ENCODE results near the gene NRXN3. TPM values are rescaled to one million over a fixed set of nuclear protein-coding genes. Genes with fewer than 3 reads are reported as not detected.

NRXN3 gene
- total RNA-seq, 2 donors from 2014 or later, result 1.2 to 7.8 TPM

DNA sequence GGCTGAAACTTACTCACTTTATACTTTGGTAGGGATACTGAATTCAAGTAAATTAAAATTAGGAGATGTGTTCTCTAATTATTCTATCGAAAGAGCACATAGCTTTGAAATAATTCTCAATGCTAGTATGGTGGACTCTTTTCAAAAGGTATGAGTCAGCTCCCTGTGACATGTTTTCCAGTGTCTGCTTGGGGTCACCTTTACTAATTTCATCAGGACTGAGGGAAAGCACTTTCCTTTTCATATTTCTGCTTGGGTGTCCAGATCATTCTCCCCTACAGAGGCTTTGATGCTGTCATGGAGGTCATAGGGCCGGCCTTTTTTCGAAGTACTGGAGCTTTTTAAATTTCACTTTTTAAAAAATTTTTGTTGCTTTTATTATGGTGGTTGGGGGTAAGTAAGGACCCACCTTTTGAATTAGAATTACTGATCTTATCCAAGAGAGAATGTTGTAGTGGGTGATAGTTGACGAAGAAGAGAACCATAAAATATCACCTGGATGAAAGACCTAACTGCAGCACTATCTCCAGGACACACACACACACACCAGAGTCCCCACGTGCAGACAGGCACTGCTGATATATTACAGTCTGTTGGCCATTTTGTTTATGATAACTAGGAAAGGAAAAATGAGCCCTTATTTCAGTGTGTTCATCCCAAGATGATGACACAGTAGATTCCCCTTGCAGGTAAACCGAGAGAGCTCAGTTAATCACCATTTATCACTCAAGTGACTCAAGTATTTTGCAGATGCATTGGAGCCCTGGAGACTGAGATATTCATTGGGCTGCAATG lies 1482.5 kb downstream of the NRXN3 start:
- Histone ChIP-seq H3K27me3 (no peaks in the 10 kb centered on the region), H3K27ac (no peak overlapping the region), H3K4me3 (no peak overlapping the region), H3K36me3 (no peaks in the 10 kb centered on the region), H3K9ac (ENCODE audit: low read depth in 2 of 2, low read length in 2 of 2) (no peak overlapping the region), H3K4me1 (no peaks in the 10 kb centered on the region), H3K9me3 (no peaks in the 10 kb centered on the region)
- TF ChIP-seq, protein P1, sequence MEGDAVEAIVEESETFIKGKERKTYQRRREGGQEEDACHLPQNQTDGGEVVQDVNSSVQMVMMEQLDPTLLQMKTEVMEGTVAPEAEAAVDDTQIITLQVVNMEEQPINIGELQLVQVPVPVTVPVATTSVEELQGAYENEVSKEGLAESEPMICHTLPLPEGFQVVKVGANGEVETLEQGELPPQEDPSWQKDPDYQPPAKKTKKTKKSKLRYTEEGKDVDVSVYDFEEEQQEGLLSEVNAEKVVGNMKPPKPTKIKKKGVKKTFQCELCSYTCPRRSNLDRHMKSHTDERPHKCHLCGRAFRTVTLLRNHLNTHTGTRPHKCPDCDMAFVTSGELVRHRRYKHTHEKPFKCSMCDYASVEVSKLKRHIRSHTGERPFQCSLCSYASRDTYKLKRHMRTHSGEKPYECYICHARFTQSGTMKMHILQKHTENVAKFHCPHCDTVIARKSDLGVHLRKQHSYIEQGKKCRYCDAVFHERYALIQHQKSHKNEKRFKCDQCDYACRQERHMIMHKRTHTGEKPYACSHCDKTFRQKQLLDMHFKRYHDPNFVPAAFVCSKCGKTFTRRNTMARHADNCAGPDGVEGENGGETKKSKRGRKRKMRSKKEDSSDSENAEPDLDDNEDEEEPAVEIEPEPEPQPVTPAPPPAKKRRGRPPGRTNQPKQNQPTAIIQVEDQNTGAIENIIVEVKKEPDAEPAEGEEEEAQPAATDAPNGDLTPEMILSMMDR (IDR thresholded peaks at IDR 0.05), result no peak
- intact Hi-C loops (cut with DNase I), result no loop called here
- DNase-seq, result no peak

- H3K27ac ChIP-seq, result no peak overlapping the region
- no peak overlapping the region for H3K4me3 ChIP-seq
- H3K9ac ChIP-seq (ENCODE audit: low read depth in 2 of 2, low read length in 2 of 2), result no peak overlapping the region
- DNase-seq, result no peak
- H3K36me3 ChIP-seq, result no peaks in the 10 kb centered on the region
- TF ChIP-seq, protein P1 (IDR thresholded peaks at IDR 0.05), result no peak
- H3K9me3 ChIP-seq, result no peaks in the 10 kb centered on the region
- no peaks in the 10 kb centered on the region for H3K27me3 ChIP-seq
- H3K4me1 ChIP-seq, result no peaks in the 10 kb centered on the region
- intact Hi-C loops (cut with DNase I), result no loop called here
Measured at GRCh38 chr14:79656056-79656455, 1485.9 kb downstream of the NRXN3 start.

DNA sequence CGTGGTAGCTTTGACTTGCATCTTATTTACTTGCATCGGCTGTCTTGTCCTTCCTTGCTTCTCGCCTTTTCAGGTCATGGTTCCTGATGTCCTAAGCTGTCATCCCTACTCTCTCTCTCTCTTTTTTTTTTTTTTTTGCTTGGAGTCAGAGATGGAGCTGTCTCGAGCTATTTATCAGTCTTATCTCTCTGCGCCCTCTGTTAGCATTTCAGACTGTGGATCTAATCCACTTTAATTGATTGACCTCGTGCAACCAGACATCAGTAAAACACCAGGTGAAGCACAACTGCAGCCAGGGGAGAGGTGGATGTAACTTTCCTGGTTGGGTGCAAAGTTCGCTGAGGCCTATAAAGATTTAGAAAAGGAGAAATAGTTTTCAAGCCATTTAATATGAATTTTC lies 1486.3 kb downstream of the NRXN3 start:
- Histone ChIP-seq H3K4me3 (no peak overlapping the region), H3K27me3 (no peaks in the 10 kb centered on the region), H3K27ac (no peak overlapping the region), H3K9ac (ENCODE audit: low read depth in 2 of 2, low read length in 2 of 2) (no peak overlapping the region), H3K4me1 (no peaks in the 10 kb centered on the region), H3K9me3 (no peaks in the 10 kb centered on the region), H3K36me3 (no peaks in the 10 kb centered on the region)
- intact Hi-C loops (cut with DNase I), result no loop called here
- no peak for DNase-seq
- TF ChIP-seq, protein P1 (IDR thresholded peaks at IDR 0.05), result no peak

GRCh38 chr14:79658221-79658620 lies 1488.0 kb downstream of the NRXN3 start:
- DNase-seq, result no peak

DNA sequence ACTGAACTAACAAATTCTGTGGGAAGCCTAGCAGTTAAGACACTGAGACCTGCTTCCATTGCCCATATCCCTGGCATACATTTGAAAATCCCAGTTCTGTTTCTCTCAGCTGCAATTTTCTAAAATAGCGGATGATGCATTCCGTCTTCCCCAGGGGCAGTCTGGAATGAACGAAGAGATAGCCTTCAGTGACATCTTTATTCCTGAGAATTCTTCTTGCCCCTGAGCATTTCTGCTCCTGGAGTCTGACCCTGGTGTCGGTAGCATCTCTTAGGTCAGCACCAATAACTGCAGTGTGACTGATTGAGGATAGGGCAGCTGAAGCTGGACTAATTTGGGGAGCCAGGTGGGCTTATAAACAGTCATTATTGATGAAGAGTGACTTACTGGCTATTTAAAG lies 1488.6 kb downstream of the NRXN3 start:
- Histone ChIP-seq H3K4me3 (no peak overlapping the region), H3K27me3 (no peaks in the 10 kb centered on the region), H3K4me1 (no peaks in the 10 kb centered on the region), H3K9ac (ENCODE audit: low read depth in 2 of 2, low read length in 2 of 2) (no peak overlapping the region), H3K27ac (no peak overlapping the region), H3K9me3 (no peaks in the 10 kb centered on the region), H3K36me3 (no peaks in the 10 kb centered on the region)
- DNase-seq, result no peak
- intact Hi-C loops (cut with DNase I), result no loop called here
- TF ChIP-seq, protein P1 (IDR thresholded peaks at IDR 0.05), result no peak

More at GRCh38 chr14:79658221-79658620, 1488.0 kb downstream of the NRXN3 start:
- H3K27me3 ChIP-seq, result no peaks in the 10 kb centered on the region
- no peak overlapping the region for H3K27ac ChIP-seq
- intact Hi-C loops (cut with DNase I), result no loop called here
- H3K9ac ChIP-seq (ENCODE audit: low read depth in 2 of 2, low read length in 2 of 2), result no peak overlapping the region
- no peak overlapping the region for H3K4me3 ChIP-seq
- no peaks in the 10 kb centered on the region for H3K36me3 ChIP-seq
- no peaks in the 10 kb centered on the region for H3K4me1 ChIP-seq
- TF ChIP-seq, protein P1 (IDR thresholded peaks at IDR 0.05), result no peak
- H3K9me3 ChIP-seq, result no peaks in the 10 kb centered on the region

Measured in colonic mucosa (tissue), 4 donors.